ENCODE measurements around the gene MMP8. TPM values are rescaled to one million over a fixed set of nuclear protein-coding genes. Genes with fewer than 3 reads are reported as not detected.

Gene MMP8
- total RNA-seq, 2 experiments from 2014 or later, result not detected

DNA sequence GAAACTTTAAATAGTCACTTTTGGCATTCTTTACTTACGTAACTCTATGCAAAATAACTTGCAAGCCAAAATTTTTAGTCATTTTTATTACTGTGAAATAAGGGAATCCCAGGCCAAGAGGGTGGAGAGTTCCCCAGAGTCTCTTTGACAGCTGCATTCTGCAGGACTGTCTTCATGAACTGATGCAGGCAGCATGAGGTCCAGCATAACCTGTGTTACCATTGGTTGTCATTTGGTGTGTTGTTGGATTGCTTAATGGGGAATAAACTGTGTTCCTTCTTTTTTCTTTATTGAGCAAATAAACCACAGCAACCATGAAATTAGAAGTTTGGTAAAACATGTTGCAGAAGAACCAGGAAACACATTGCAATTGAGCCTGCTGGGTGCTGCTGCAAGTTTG lies 43.8 kb downstream of the MMP8 start:
- Histone ChIP-seq H3K27me3 (ENCODE audit: control insufficient read depth in 1 of 2, insufficient read depth in 2 of 2, low read length in 2 of 2) (peaks cover 4 to 10% of the 10 kb centered on the region in 2 experiments), H3K4me1 (ENCODE audit: insufficient read depth, low read length) (no peaks in the 10 kb centered on the region), H3K27ac (ENCODE audit: low read depth in 1 of 2, low read length in 2 of 2) (no peak overlapping the region), H3K36me3 (ENCODE audit: insufficient read depth, low read length) (no peaks in the 10 kb centered on the region), H3K9me3 (ENCODE audit: control insufficient read depth in 1 of 2, insufficient read depth in 1 of 2, low read length in 2 of 2) (no peaks in the 10 kb centered on the region), H3K4me3 (ENCODE audit: low read length) (no peak overlapping the region)
- ATAC-seq (ENCODE audit: poor library complexity), result no peak
- intact Hi-C loops (cut with DNase I, micrococcal nuclease), result no loop called here
- Mint-ChIP-seq H3K4me3 (no peak overlapping the region), H3K4me1 (ENCODE audit: low read depth) (no peaks in the 10 kb centered on the region), H3K9me3 (no peaks in the 10 kb centered on the region), H3K36me3 (ENCODE audit: low read depth) (no peaks in the 10 kb centered on the region), H3K27me3 (peaks cover 55% of the 10 kb centered on the region), H3K27ac (no peak overlapping the region)
- DNase-seq, result peak in 2 of 14 experiments; percentile 13 to 25
- POLR2A ChIA-PET, result no interaction called here
- TF ChIP-seq, protein P1, sequence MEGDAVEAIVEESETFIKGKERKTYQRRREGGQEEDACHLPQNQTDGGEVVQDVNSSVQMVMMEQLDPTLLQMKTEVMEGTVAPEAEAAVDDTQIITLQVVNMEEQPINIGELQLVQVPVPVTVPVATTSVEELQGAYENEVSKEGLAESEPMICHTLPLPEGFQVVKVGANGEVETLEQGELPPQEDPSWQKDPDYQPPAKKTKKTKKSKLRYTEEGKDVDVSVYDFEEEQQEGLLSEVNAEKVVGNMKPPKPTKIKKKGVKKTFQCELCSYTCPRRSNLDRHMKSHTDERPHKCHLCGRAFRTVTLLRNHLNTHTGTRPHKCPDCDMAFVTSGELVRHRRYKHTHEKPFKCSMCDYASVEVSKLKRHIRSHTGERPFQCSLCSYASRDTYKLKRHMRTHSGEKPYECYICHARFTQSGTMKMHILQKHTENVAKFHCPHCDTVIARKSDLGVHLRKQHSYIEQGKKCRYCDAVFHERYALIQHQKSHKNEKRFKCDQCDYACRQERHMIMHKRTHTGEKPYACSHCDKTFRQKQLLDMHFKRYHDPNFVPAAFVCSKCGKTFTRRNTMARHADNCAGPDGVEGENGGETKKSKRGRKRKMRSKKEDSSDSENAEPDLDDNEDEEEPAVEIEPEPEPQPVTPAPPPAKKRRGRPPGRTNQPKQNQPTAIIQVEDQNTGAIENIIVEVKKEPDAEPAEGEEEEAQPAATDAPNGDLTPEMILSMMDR (IDR thresholded peaks at IDR 0.05), result no peak
- CTCF ChIA-PET, result no interaction called here

DNA sequence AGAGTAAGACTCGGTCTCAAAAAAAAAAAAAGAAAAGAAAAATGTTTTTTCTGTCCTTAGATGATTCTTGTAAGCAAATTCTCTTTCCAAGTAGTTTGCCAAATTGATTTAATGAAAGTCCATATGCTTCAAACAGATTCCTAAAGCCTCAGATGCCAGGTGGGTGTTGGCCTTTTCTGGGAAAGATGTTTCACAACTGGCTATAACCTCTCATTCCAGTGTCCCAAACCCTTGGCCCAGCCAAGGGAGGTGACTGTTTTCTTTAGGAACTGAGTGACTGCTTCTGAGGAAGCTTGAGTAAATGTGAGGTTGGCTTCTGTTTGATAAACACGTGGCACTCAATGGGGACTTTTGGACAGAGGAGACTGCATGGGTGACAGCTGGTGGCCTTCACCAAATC lies 46.7 kb downstream of the MMP8 start:
- no peaks in the 10 kb centered on the region for H3K9me3 Mint-ChIP-seq
- TF ChIP-seq, protein P1 (IDR thresholded peaks at IDR 0.05), result no peak
- POLR2A ChIA-PET, result no interaction called here

GRCh38 chr11:102676084-102676483 lies 48.7 kb downstream of the MMP8 start:
- ATAC-seq (ENCODE audit: poor library complexity), result no peak
- peaks cover 5% of the 10 kb centered on the region in 2 experiments for H3K27me3 ChIP-seq (ENCODE audit: control insufficient read depth in 1 of 2, insufficient read depth in 2 of 2, low read length in 2 of 2)
- no peaks in the 10 kb centered on the region for H3K9me3 ChIP-seq (ENCODE audit: control insufficient read depth in 1 of 2, insufficient read depth in 1 of 2, low read length in 2 of 2)
- ChIA-PET POLR2A (no interaction called here), CTCF (no interaction called here)
- H3K4me3 ChIP-seq (ENCODE audit: low read length), result no peak overlapping the region
- H3K36me3 ChIP-seq (ENCODE audit: insufficient read depth, low read length), result no peaks in the 10 kb centered on the region
- no peaks in the 10 kb centered on the region for H3K9me3 Mint-ChIP-seq
- intact Hi-C loops (cut with DNase I, micrococcal nuclease), result no loop called here
- no peaks in the 10 kb centered on the region for H3K36me3 Mint-ChIP-seq (ENCODE audit: low read depth)
- H3K27ac ChIP-seq (ENCODE audit: low read depth in 1 of 2, low read length in 2 of 2), result no peak overlapping the region
- H3K27ac Mint-ChIP-seq, result no peak overlapping the region
- TF ChIP-seq, protein P1 (IDR thresholded peaks at IDR 0.05), result no peak
- no peaks in the 10 kb centered on the region for H3K4me1 Mint-ChIP-seq (ENCODE audit: low read depth)
- H3K4me1 ChIP-seq (ENCODE audit: insufficient read depth, low read length), result no peaks in the 10 kb centered on the region
- peaks cover 30% of the 10 kb centered on the region for H3K27me3 Mint-ChIP-seq
- no peak for DNase-seq
- no peak overlapping the region for H3K4me3 Mint-ChIP-seq

More for the DNA sequence above, 46.7 kb downstream of the MMP8 start:
- Histone ChIP-seq H3K4me3 (ENCODE audit: low read length) (no peak overlapping the region), H3K27me3 (ENCODE audit: control insufficient read depth in 1 of 2, insufficient read depth in 2 of 2, low read length in 2 of 2) (peaks cover 6 to 9% of the 10 kb centered on the region in 2 experiments), H3K27ac (ENCODE audit: low read depth in 1 of 2, low read length in 2 of 2) (no peak overlapping the region), H3K9me3 (ENCODE audit: control insufficient read depth in 1 of 2, insufficient read depth in 1 of 2, low read length in 2 of 2) (no peaks in the 10 kb centered on the region), H3K4me1 (ENCODE audit: insufficient read depth, low read length) (no peaks in the 10 kb centered on the region), H3K36me3 (ENCODE audit: insufficient read depth, low read length) (no peaks in the 10 kb centered on the region)
- no peak overlapping the region for H3K27ac Mint-ChIP-seq
- intact Hi-C loops (cut with DNase I, micrococcal nuclease), result no loop called here
- no peaks in the 10 kb centered on the region for H3K4me1 Mint-ChIP-seq (ENCODE audit: low read depth)
- DNase-seq, result no peak
- no peak for ATAC-seq (ENCODE audit: poor library complexity)
- CTCF ChIA-PET, result interaction anchor here (1.3 kb wide), 1 partner anchor 12 kb away, joined by 3 read pairs; no protein-coding TSS in a partner anchor
- H3K27me3 Mint-ChIP-seq, result peaks cover 39% of the 10 kb centered on the region
- no peak overlapping the region for H3K4me3 Mint-ChIP-seq
- no peaks in the 10 kb centered on the region for H3K36me3 Mint-ChIP-seq (ENCODE audit: low read depth)
